Small intestine (tissue), 7 donors: Measurements from ENCODE around the gene SPATA18. TPM values are rescaled to one million over a fixed set of nuclear protein-coding genes. Genes with fewer than 3 reads are reported as not detected.

Source experiments
- DNase-seq, 2 donors: peaks; one replicate each; pipeline versions ENCODE4 v3.0.0 to v3.0.0-alpha.2; 2013
- FAIRE-seq: peaks from 2 replicates; lab custom pipeline; 2012; peaks lifted over from hg19 to GRCh38; lab: Jason Lieb, UNC
- H3K27ac ChIP-seq, 3 donors: one replicate each; pipeline ENCODE4 v1.5.1; 2013; ENCODE audit warnings: low read length in 2 of 3, mild to moderate bottlenecking in 2 of 3, control low read depth in 1 of 3, inconsistent platforms in 1 of 3, low read depth in 1 of 3, moderate library complexity in 1 of 3
- H3K27me3 ChIP-seq, 3 donors: one replicate each; pipeline ENCODE4 v1.6.1; 2013; ENCODE audit warnings: low read length in 3 of 3, inconsistent platforms in 1 of 3; ENCODE audit not compliant: control insufficient read depth in 3 of 3, insufficient read depth in 3 of 3
- H3K36me3 ChIP-seq, 3 donors: one replicate each; pipeline ENCODE4 v1.6.1; 2013; ENCODE audit warnings: low read length in 3 of 3, inconsistent platforms in 1 of 3, low read depth in 1 of 3, mild to moderate bottlenecking in 1 of 3, moderate library complexity in 1 of 3; ENCODE audit not compliant: control insufficient read depth in 3 of 3, insufficient read depth in 2 of 3
- H3K4me1 ChIP-seq, 3 donors: one replicate each; pipeline ENCODE4 v1.6.1; 2013; ENCODE audit warnings: low read length in 2 of 3, inconsistent platforms in 1 of 3, low read depth in 1 of 3, mild to moderate bottlenecking in 1 of 3, moderate library complexity in 1 of 3; ENCODE audit not compliant: control insufficient read depth in 3 of 3, insufficient read depth in 2 of 3
- H3K4me3 ChIP-seq, 3 donors: one replicate each; pipeline ENCODE4 v1.5.1; 2013; ENCODE audit warnings: low read length in 3 of 3, control low read depth in 1 of 3, inconsistent platforms in 1 of 3, low read depth in 1 of 3, mild to moderate bottlenecking in 1 of 3, moderate library complexity in 1 of 3
- H3K9me3 ChIP-seq, 2 donors: one replicate each; pipeline ENCODE4 v1.6.1; 2013; ENCODE audit warnings: low read depth in 1 of 2, low read length in 1 of 2; ENCODE audit not compliant: control insufficient read depth in 2 of 2, insufficient read depth in 1 of 2
- WGBS, 3 donors: extraction: QIAGEN DNeasy Blood & Tissue Kit; methylation state at CpG; one replicate each; pipeline ENCODE4 v1.1.7; 2013; 5-methylcytosine and 5-hydroxymethylcytosine counted together
- polyA plus RNA-seq, 4 donors: library from polyadenylated mRNA; stranded (reverse) in 3 of 4; unstranded in 1 of 4; fragments of 200-250 nt in 3 of 4; fragments of 120-200 nt in 1 of 4; gene quantifications; one replicate each; pipeline versions ENCODE4 v1.2.1 to v1.2.3, GENCODE V29; 2013
- donor health status: healthy with polysubstance abuse.
- donor health status: control.
- donor health status: control.
- donor health status: Bipolar disorder and iron deficiency.
- donor health status: healthy.

Gene SPATA18
- polyA plus RNA-seq, 4 donors: 0.81 to 3.2 (median 1.2) TPM

DNA sequence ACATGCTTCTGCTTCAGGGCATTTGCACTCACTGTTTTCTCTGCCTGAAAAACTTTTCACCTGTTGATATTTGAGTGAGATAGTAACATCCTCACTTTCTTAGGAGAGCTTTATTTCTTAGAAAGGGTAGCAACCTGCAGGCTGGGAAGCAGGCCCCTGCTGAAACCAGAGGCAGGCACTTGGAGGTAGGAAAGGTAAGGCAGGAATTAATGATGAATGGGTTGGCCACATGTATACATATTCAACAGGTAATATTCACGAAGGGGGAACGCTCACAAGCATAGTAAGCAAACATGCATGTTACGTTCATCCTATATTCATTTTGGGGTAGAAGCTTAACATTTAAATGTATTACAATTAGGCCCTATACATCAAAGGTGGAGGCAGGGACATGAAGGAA lies 3.1 kb downstream of the SPATA18 start:
- Histone ChIP-seq H3K27me3 (peaks cover 0 to 19% (median 0%) of the 10 kb centered on the region in 3 donors), H3K4me1 (peaks cover 0 to 5% (median 0%) of the 10 kb centered on the region in 3 donors), H3K9me3 (peaks cover 0 to 12% of the 10 kb centered on the region in 2 donors), H3K27ac (no peak overlapping the region), H3K36me3 (no peaks in the 10 kb centered on the region), H3K4me3 (no peak overlapping the region)
- 95 to 97% (median 95%) methylated on average over 3 of the region's 3 CpGs for WGBS, 3 donors
- no peak for FAIRE-seq
- no peak for DNase-seq

DNA sequence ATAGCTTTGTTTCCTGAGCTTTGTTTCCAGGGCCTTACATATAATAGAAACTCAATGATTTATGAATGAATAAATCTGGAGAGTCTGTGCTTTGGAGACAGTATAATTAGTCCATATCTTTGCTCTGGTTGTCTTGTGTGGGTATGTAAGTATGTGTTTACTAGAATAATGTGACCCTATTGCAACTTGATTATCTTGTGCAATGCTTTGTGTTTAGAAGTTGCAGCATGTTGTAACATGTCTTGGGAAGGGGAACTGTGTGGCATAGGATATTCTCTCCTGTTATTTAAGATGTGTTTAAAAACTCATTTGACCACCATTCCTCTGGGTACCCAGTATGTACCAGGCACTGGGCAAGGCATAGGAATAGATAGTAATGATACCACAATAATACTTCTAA lies 6.1 kb downstream of the SPATA18 start:
- DNase-seq (no peak), FAIRE-seq (no peak)
- H3K27me3 ChIP-seq: peaks cover 0 to 6% (median 0%) of the 10 kb centered on the region in 3 donors
- H3K4me1 ChIP-seq: peaks cover 0 to 4% (median 0%) of the 10 kb centered on the region in 3 donors
- peaks cover 0 to 3% of the 10 kb centered on the region in 2 donors for H3K9me3 ChIP-seq
- H3K4me3 ChIP-seq: no peak overlapping the region
- H3K27ac ChIP-seq: no peak overlapping the region
- no peaks in the 10 kb centered on the region for H3K36me3 ChIP-seq

DNA sequence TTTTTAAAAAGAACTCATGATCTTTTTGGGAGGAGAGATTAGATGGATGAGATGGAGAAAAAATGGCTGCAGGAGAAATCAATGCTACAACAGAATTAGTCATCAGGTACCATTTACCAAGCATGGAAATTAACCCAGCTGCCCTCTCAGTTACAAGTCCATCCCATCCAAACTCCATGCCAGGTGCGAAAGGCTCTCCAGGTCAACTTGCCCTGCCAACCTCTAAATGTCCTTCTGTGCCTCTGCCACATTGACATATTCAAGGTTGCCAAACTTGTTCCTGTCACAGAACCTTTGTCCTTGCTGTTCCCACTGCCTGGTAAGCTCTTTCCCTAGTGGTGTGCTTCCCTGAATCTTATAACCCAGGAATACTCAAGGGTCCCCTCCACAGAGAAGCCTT lies 7.2 kb downstream of the SPATA18 start:
- DNase-seq (no peak), FAIRE-seq (no peak)
- Histone ChIP-seq H3K27me3 (no peaks in the 10 kb centered on the region), H3K4me1 (no peaks in the 10 kb centered on the region), H3K4me3 (no peak overlapping the region), H3K36me3 (no peaks in the 10 kb centered on the region), H3K9me3 (no peaks in the 10 kb centered on the region), H3K27ac (no peak overlapping the region)
- 85 to 90% (median 87%) methylated on average over 1 of the region's 1 CpG for WGBS, 3 donors

DNA sequence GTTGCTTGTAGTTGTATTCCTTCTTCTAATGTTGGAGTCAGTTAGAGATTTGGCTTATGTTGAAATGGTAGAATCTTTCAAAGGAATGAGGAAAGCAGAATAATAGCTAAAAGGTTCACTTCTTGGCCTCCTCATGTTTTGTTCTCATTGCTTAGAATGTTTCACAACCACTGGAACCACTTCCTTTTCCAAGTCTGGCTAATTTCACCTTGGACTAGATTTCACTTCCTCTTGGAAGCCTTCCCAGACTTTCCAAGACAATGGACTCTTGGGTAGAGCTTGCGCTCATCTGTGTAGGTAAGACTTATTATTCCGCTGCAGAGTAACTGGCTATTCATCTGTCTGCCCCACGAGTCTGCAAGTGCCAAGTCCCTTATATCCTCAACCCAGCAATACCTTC lies 8.3 kb downstream of the SPATA18 start:
- 10 to 58% (median 35%) methylated on average over 3 of the region's 3 CpGs for WGBS, 3 donors
- peak; percentile 36 for FAIRE-seq
- peaks cover 0 to 5% (median 0%) of the 10 kb centered on the region in 3 donors for H3K27me3 ChIP-seq
- no peaks in the 10 kb centered on the region for H3K4me1 ChIP-seq
- H3K4me3 ChIP-seq: no peak overlapping the region
- H3K9me3 ChIP-seq: no peaks in the 10 kb centered on the region
- DNase-seq: peak in 1 of 2 donors; percentile 90
- H3K27ac ChIP-seq: no peak overlapping the region
- no peaks in the 10 kb centered on the region for H3K36me3 ChIP-seq

DNA sequence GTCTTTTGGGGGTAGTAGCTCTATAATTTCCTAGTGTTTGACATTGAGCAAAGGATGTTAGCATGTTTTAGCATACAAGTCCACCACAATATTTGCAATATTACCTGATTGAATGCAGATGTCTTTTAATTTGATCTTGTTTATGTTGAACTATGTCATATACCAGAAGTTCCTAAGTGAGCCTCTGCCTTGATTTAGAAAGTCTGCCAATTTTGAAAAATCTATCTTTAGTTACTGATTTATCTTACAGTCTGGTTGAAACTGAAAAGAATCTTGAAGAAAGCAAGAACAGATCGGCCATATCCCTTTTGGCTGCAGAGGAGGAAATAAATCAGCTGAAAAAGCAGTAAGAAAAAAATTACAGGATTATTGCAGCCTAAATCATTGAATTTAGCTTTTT lies 18.5 kb downstream of the SPATA18 start:
- no peak for DNase-seq
- Histone ChIP-seq H3K27me3 (no peaks in the 10 kb centered on the region), H3K4me1 (no peaks in the 10 kb centered on the region), H3K27ac (no peak overlapping the region), H3K9me3 (no peaks in the 10 kb centered on the region), H3K4me3 (no peak overlapping the region), H3K36me3 (no peaks in the 10 kb centered on the region)
- 46 to 88% (median 82%) methylated on average over 1 of the region's 1 CpG for WGBS, 3 donors
- FAIRE-seq: no peak

DNA sequence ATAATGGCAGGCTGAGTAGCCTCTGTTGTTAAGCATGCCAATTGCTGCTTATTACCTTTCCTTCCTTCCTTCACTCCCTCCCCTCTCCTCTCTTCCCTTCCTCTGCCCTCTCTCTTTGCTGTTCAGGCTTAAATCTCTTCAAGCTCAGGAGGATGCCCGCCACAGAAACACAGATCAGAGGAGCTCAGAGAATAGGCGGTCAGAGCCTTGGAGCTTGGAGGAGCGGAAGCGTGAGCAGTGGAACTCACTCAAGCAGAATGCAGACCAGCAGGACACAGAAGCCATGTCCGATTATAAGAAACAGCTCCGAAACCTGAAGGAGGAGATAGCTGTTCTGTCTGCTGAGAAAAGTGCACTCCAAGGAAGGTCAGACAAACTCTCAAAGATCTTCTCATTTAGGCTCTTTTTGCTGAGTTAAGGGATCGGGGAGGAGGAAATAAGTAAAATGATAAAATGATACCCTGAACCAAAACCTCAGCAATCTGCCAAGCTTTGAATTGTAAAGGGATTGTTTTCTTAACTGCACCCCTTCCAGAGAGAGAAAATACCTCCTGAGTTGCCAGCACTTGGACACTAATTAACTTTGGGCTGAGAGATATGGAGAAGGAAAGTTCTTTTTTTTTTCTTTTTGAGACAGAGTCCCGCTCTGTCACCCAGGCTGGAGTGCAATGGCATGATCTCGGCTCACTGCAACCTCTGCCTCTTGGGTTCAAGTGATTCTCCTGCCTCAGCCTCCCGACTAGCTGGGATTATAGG lies 20.9 kb downstream of the SPATA18 start:
- FAIRE-seq: no peak
- Histone ChIP-seq H3K27me3 (peaks cover 0 to 12% (median 4%) of the 10 kb centered on the region in 3 donors), H3K4me1 (no peaks in the 10 kb centered on the region), H3K4me3 (no peak overlapping the region), H3K27ac (no peak overlapping the region), H3K36me3 (no peaks in the 10 kb centered on the region), H3K9me3 (no peaks in the 10 kb centered on the region)
- 27 to 63% (median 33%) methylated on average over 10 of the region's 10 CpGs for WGBS, 3 donors
- peak in 1 of 2 donors; percentile 4 for DNase-seq

DNA sequence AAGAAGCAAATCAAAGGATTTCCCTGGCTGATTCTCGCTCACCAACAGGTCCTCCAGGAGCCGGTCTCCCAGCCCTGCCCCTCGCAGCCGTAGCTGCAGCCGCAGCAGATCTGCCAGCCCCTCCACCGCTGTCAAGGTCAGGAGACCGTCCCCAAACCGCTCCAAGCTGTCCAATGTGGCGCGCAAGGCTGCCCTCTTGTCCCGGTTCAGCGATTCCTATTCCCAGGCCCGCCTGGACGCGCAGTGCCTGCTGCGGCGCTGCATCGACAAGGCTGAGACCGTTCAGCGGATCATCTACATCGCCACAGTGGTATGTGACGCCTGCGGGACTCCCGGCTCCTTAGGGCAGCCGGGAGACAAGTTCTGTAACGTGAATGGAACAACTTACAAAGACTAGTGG lies 25.6 kb downstream of the SPATA18 start:
- Histone ChIP-seq H3K27me3 (peaks cover 0 to 13% (median 4%) of the 10 kb centered on the region in 3 donors), H3K9me3 (no peaks in the 10 kb centered on the region), H3K4me1 (no peaks in the 10 kb centered on the region), H3K4me3 (peak overlapping the region in 1 of 3 donors; percentile 11), H3K27ac (no peak overlapping the region), H3K36me3 (no peaks in the 10 kb centered on the region)
- WGBS, 3 donors: 19 to 67% (median 62%) methylated on average over 26 of the region's 26 CpGs
- FAIRE-seq: no peak
- DNase-seq: peak in 1 of 2 donors; percentile 40

DNA sequence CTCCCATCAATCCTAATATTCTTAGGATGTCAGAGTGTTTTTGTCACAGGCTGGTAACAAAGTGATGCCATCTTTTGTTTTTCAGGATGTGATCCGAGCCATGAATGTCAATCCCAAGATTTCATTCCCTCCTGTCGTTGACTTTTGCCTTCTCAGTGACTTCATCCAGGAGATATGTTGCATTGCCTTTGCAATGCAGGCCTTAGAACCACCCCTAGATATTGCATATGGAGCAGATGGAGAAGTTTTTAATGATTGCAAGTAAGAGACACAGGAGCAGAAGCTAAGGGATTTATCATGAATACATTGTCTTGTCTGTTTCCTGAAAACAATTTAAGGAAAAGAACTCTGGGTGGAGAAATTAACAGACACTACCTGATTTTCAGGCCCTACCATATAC lies 28.6 kb downstream of the SPATA18 start:
- no peaks in the 10 kb centered on the region for H3K9me3 ChIP-seq
- H3K27ac ChIP-seq: no peak overlapping the region
- peaks cover 0 to 13% (median 4%) of the 10 kb centered on the region in 3 donors for H3K27me3 ChIP-seq
- WGBS, 3 donors: 67 to 75% (median 73%) methylated on average over 2 of the region's 2 CpGs
- H3K36me3 ChIP-seq: no peaks in the 10 kb centered on the region
- no peak for DNase-seq
- no peaks in the 10 kb centered on the region for H3K4me1 ChIP-seq
- no peak overlapping the region for H3K4me3 ChIP-seq
- no peak for FAIRE-seq

DNA sequence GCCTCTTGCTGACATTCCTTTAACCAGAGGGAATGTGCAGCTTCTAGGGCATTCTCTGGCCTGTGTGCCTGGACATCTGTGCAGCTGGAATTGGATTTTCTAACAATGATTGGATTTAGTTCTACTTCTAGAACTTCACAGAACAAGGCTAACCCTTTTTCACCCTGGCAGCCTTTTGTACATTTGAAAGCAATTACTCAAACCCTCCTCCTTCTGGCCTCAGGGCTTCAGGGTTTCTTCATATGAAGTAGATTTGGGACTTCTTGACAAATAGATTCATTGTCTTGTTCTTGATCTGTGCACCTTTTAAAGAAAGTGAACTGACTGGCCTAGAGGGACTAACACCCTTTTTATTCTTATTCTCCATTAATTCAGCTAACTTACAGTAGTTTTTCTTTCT lies 30.1 kb downstream of the SPATA18 start:
- H3K27me3 ChIP-seq: peaks cover 0 to 6% (median 4%) of the 10 kb centered on the region in 3 donors
- no peak overlapping the region for H3K27ac ChIP-seq
- H3K36me3 ChIP-seq: no peaks in the 10 kb centered on the region
- no peaks in the 10 kb centered on the region for H3K4me1 ChIP-seq
- FAIRE-seq: no peak
- no peak for DNase-seq
- no peak overlapping the region for H3K4me3 ChIP-seq
- no peaks in the 10 kb centered on the region for H3K9me3 ChIP-seq
